Vagina (tissue), 2 donors: ENCODE data around the gene BIRC7.

Experiments
- CTCF ChIP-seq, 3 experiments: fragments of 450-650 bp in 2 of 3; fragments of 200-600 bp in 1 of 3; sonication (generic) in 1 of 3; IDR thresholded peaks; one replicate each; pipeline ENCODE4 v1.5.1; 2017 to 2019; ENCODE audit warnings: antibody characterized with exemption in 3 of 3, mild to moderate bottlenecking in 2 of 3, moderate library complexity in 2 of 3
- POLR2A ChIP-seq, 2 donors: fragments of 450-650 bp; IDR thresholded peaks; one replicate each; pipeline ENCODE4 v1.6.1; 2017; ENCODE audit warnings: antibody characterized with exemption in 2 of 2, mild to moderate bottlenecking in 2 of 2, moderate library complexity in 2 of 2
- POLR2AphosphoS5 ChIP-seq, 2 donors: sonication (generic); formaldehyde crosslinking; IDR thresholded peaks; one replicate each; pipeline ENCODE4 v1.9.0; 2017; ENCODE audit warnings: antibody characterized with exemption in 2 of 2, mild to moderate bottlenecking in 2 of 2, low read depth in 1 of 2; ENCODE audit not compliant: insufficient read depth in 1 of 2

- TF ChIP-seq POLR2A (IDR thresholded peaks at IDR 0.05), result no peak
- no peak for TF ChIP-seq CTCF (IDR thresholded peaks at IDR 0.05)
- no peak for TF ChIP-seq POLR2AphosphoS5 (IDR thresholded peaks at IDR 0.05; ENCODE audit: insufficient read depth in 1 of 2, low read depth in 1 of 2)
Observed at GRCh38 chr20:63236116-63236837, 572 bp downstream of the BIRC7 start.
